Measurements from ENCODE around the gene STOX1.

- TF ChIP-seq MAX (IDR thresholded peaks at IDR 0.05) (no peak), YY1 (IDR thresholded peaks at IDR 0.05; ENCODE audit: low read depth, low read length) (no peak), MAFK (IDR thresholded peaks at IDR 0.05; ENCODE audit: low read depth, low read length) (no peak), TEAD4 (IDR thresholded peaks at IDR 0.05; ENCODE audit: low read depth, low read length) (no peak), KDM5A (IDR thresholded peaks at IDR 0.05; ENCODE audit: low read length) (no peak), RAD21 (IDR thresholded peaks at IDR 0.05 in 1 of 2, conservative IDR thresholded peaks at IDR 0.05 in 1 of 2; ENCODE audit: low read depth in 2 of 2, low read length in 2 of 2) (no peak), POLR2A (IDR thresholded peaks at IDR 0.05; ENCODE audit: control extremely low read depth in 1 of 2, low read depth in 2 of 2, low read length in 2 of 2) (no peak), CREB1 (IDR thresholded peaks at IDR 0.05) (no peak), EZH2 (IDR thresholded peaks at IDR 0.05; ENCODE audit: low read depth, low read length, severe bottlenecking) (no peak), SRF (IDR thresholded peaks at IDR 0.05; ENCODE audit: low read depth, low read length) (no peak), CTCF (IDR thresholded peaks at IDR 0.05; ENCODE audit: control extremely low read depth in 1 of 3, insufficient read depth in 1 of 3, low read depth in 1 of 3, low read length in 3 of 3) (no peak), GABPA (IDR thresholded peaks at IDR 0.05; ENCODE audit: borderline replicate concordance, insufficient read depth, low read length) (no peak)
These were observed 42.7 kb downstream of the STOX1 start for GRCh38 chr10:68870061-68870460.

All from H1 (cell line).